Stimulated activated CD4-positive, alpha-beta T cell treated with anti-CD3 and anti-CD28 coated beads, Interleukin-12 subunit alpha, Interleukin-12 subunit beta, amount 100 ng/mL, for 24 hours (primary cell): ENCODE results near the gene FBLN7.
"Not testable (repeated sequence)": the region's sequence is repeated elsewhere in the genome, so short reads cannot be mapped to it uniquely, and the experiment has no call there.

Experiments used
- DNase-seq, 2 experiments: peaks; one replicate each; pipeline ENCODE4 v3.0.0-alpha.2; 2020; ENCODE audit warnings: low read depth in 2 of 2

Gene FBLN7

GRCh38 chr2:112184121-112184520 lies 45.9 kb downstream of the FBLN7 start:
- no peak for DNase-seq

GRCh38 chr2:112185131-112185530 lies 46.9 kb downstream of the FBLN7 start:
- no peak for DNase-seq

- no peak for DNase-seq
Measured at GRCh38 chr2:112187046-112187715, 49.0 kb downstream of the FBLN7 start.

GRCh38 chr2:112187805-112188596 lies 49.8 kb downstream of the FBLN7 start:
- DNase-seq = peak; percentile 61 to 64

GRCh38 chr2:112189001-112189556 lies 50.9 kb downstream of the FBLN7 start:
- DNase-seq = no peak

GRCh38 chr2:112194028-112194427 lies 55.8 kb downstream of the FBLN7 start:
- no peak for DNase-seq

GRCh38 chr2:112194482-112194881 lies 56.3 kb downstream of the FBLN7 start:
- DNase-seq = no peak

GRCh38 chr2:112195167-112195766 lies 57.1 kb downstream of the FBLN7 start:
- DNase-seq = no peak

DNA sequence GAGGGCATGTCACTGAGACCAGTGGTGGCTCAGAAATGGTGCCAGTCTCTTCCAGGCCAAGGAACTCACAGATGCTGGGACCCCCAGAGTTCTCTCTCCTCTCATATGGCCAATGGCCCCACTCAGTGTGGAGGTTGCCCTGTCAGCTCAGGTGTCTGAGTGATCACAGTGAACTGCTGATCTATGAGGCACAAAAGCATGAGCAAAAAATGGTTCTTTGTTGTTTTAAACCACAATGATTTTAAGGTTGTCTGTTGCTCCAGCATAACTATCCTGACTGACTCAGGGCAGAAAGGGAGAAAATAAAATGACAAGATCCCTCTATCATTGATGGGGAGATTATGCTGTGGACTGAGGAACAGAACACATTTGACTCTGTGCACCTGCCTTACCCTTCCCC lies 57.8 kb downstream of the FBLN7 start:
- no peak for DNase-seq

GRCh38 chr2:112197868-112198267 lies 59.7 kb downstream of the FBLN7 start:
- no peak for DNase-seq

DNA sequence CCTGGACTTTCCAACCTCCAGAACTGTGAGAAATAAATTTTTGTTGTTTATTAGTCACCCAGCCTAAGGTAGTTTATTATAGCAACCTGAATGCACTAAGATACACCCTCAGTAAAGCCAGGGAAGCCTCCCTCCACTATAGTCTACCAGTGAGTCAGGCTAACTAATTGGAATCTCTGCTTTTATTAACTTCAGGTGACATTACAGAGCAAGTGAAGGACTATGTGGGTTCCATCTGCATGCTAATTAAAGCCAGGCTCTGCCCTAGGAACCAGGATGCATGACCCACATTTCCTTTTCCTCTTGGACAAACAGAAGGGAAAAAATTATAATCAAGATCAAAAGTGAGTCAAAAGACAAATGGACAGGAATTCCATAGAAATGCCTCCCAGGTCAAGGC lies 60.6 kb downstream of the FBLN7 start:
- DNase-seq = no peak

GRCh38 chr2:112199188-112199587 lies 61.0 kb downstream of the FBLN7 start:
- no peak for DNase-seq

DNA sequence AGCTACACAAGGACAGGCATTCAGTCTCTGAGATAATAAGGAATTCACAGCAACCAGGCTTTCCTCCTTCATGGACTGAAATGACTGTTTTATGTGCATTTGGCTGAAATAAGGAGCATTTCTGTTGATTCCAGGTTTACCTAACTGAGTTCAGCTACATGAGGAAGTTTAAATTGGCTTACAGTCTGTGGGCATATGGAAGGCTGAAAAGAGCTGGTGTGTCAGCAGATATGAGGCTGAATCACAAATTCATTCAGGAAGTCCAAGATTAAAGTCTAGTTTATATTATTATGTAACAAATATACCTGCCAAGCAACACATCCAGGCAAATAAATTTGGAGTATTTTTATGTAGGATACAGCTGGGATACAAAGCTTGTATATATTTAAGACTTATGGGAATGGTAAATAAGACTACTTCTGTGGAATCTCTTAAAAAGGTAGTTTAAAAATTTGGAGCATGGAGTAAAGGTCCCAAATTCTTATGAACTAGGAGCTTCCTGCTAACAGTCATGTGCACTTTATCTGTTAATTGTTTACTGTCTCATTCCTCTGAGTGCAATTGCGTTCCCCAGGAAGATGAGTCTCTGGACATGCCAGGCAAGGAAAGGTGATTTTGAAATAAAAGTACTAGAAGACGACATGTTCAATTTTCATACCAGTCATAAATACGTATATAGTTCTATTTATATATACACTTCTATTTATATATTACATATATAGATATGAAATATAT lies 63.7 kb downstream of the FBLN7 start:
- DNase-seq = no peak

DNA sequence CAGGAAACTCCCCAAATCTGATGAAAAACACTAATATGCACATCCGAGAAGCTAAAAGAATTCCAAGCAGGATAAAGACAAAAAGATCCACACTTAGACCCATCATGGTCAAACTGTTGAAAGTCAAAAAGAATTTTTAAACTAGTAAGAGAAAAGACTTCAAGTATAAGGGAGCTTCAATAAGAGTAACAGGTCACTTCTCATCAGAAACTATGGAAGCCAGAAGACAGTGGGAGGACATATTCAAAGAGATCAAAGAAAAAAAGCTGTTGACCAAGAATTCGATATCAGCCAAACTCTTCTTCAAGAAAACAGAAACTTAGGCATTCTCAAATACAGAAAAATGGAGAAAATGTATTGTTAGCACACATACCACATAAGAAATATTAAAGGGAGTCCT lies 66.2 kb downstream of the FBLN7 start:
- no peak for DNase-seq

GRCh38 chr2:112207905-112208304 lies 69.7 kb downstream of the FBLN7 start:
- DNase-seq = not testable (repeated sequence)

DNA sequence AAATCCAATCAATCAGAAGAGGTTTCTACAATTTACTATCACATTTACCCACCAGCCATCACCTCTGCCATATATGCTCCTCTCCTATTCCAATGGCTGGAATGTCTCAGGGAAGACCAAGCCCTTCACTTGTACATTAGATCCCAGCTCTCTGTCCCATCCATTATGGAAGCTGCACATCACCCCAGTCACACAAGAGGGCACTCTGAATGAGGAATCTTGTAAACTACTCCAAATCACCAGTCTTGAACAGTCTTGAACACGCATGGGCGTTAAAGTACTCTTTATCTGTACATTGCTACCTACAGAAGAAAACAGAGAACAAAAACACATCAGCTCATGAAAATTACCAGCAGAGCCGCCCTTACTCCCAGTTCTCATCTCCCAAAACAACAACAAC lies 78.0 kb downstream of the FBLN7 start:
- DNase-seq = no peak

DNA sequence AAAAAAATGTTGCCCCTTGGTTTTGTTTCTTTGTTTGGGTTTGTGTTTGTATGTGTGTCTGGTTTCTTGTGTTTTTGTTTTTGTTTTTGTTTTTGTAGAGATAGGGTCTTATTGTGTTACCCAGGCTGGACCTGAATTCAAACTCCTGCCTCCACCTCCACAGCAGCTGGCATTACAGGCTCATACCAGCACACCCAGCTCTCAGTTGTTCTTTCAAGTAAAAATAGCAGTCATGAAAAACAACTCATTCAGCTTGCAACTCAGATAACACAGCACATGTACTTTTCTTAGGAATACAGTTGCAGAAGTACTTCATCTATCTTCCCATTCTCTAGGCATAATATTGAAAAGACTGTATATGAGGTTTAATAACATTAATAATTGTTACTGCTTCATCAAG lies 79.7 kb downstream of the FBLN7 start:
- no peak for DNase-seq

- no peak for DNase-seq
Measured at GRCh38 chr2:112220186-112220585, 82.0 kb downstream of the FBLN7 start.

DNA sequence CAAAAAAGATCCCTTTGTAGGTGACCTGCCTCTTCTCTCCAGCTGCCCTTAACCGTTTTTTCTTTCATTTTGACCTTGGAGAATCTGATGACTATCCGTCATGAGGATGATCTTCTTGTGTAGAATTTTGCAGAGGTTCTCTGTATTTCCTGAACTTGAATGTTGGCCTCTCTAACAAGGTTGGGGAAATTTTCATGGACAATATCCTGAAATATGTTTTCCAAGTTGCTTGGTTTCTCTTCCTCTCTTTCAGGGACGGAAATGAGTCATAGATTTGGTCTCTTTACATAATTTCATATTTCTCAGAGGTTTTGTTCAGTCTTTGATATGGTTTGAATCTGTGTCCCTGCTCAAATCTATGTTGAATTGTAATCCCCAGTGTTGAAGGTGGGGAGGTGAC lies 82.6 kb downstream of the FBLN7 start:
- no peak for DNase-seq

GRCh38 chr2:112229348-112229747 lies 91.2 kb downstream of the FBLN7 start:
- DNase-seq = no peak

DNA sequence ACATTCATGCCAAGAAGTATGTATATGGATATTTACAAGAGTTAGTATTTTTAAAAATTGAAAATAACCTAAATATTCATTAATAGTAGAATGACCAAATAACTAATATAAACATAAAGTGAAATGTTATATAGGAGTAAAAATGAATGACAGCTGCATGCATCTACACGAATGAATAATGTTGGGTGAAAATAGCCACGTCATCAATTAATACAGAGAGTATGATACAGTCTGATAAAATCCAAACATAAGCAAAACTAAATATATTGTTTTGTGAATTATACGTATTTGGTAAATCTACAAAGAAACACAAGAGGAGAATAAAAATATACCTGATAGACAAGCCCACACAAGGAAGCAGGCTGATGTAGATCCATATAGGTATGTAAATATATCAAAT lies 92.2 kb downstream of the FBLN7 start:
- DNase-seq = no peak
